MG63 (cell line): Measurements from ENCODE around the gene SKI. TPM values are rescaled to one million over a fixed set of nuclear protein-coding genes. Genes with fewer than 3 reads are reported as not detected.

Experiments used
- DNase-seq: peaks from one replicate; pipeline ENCODE4 v3.0.0-alpha.2; 2020
- H3K27me3 ChIP-seq: fragments of 250-450 bp; sonication (Bioruptor Pico); 2 replicates; pipeline ENCODE4 v1.5.1; 2020; ENCODE audit warnings: mild to moderate bottlenecking, moderate library complexity
- H3K36me3 ChIP-seq: fragments of 250-450 bp; sonication (Bioruptor Pico); 2 replicates; pipeline ENCODE4 v1.5.1; 2020; ENCODE audit warnings: mild to moderate bottlenecking, moderate library complexity
- H3K4me3 ChIP-seq: fragments of 250-450 bp; sonication (Bioruptor Pico); 2 replicates; pipeline ENCODE4 v1.5.1; 2020; ENCODE audit warnings: mild to moderate bottlenecking, moderate library complexity
- H3K9me3 ChIP-seq: fragments of 250-450 bp; sonication (Bioruptor Pico); 2 replicates; pipeline ENCODE4 v1.5.1; 2020; ENCODE audit warnings: mild to moderate bottlenecking, moderate library complexity
- total RNA-seq: library from RNA; depleted of rRNA; stranded (reverse); fragments of >200 nt; shearing (Covaris generic); gene quantifications from 2 replicates; pipeline ENCODE4 v1.2.3, GENCODE V29; 2014; ENCODE audit warnings: low replicate concordance

The SKI gene
- total RNA-seq, 1 experiment from 2014 or later = 9.2 TPM

DNA sequence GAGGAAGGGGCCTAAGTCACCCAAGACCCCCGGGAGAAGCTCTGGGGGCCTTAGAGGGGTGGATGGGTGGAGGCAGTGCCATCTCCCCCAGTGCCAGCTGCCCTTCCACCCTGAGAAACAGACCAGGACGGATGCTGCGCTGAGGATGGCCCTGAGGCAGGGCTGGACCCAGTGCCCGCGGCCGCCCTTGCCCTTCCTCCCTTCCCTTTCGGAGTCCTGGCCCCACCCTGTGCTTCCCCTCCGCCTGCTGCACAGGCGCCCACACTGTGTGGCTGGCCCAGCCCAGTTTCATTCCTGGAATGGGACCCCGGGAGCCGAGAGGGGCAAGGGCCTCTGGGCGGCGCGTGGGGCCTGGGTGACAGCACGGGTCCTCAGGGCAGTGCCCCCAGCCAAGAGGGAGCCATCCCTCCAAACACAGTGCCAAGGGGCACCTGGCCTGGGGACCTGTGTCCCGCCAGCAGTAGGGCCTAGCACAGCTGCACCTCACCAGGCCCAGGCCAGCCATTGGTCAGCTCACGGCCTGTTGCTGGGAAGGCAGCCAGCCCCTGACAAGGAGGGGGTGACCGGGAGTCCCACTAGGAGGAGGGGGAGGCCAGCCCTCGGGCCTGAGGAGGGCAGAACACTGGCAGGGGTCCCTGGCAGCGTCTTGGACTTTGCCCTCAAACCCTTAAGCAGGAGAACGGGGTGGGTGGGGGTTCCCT lies 13.4 kb upstream of the SKI start:
- no peaks in the 10 kb centered on the region for H3K9me3 ChIP-seq
- peak; percentile 29 for DNase-seq
- H3K27me3 ChIP-seq = no peaks in the 10 kb centered on the region
- no peak overlapping the region for H3K4me3 ChIP-seq
- H3K36me3 ChIP-seq = no peaks in the 10 kb centered on the region

DNA sequence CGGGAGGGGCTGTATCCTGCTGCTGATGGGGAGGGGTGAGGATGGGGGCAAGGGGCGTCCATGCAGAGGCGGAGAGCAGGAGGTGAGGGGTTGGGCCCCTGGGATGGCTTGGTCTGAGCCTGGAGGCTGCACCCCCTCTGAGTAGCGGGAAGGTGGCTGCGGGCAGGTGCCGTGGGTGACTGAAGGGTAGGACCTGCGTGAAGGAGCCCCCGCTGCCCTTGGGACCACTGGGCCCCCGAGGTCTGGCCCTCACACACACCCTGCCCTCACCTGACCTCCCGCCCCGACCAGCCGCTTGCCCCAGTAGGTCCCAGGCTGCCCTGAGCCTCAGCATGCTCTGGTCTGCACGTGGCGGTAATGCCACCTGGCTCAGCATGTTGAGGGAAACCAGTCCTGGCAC lies 12.8 kb upstream of the SKI start:
- Histone ChIP-seq H3K27me3 (no peaks in the 10 kb centered on the region), H3K4me3 (no peak overlapping the region), H3K36me3 (no peaks in the 10 kb centered on the region), H3K9me3 (no peaks in the 10 kb centered on the region)
- no peak for DNase-seq

DNA sequence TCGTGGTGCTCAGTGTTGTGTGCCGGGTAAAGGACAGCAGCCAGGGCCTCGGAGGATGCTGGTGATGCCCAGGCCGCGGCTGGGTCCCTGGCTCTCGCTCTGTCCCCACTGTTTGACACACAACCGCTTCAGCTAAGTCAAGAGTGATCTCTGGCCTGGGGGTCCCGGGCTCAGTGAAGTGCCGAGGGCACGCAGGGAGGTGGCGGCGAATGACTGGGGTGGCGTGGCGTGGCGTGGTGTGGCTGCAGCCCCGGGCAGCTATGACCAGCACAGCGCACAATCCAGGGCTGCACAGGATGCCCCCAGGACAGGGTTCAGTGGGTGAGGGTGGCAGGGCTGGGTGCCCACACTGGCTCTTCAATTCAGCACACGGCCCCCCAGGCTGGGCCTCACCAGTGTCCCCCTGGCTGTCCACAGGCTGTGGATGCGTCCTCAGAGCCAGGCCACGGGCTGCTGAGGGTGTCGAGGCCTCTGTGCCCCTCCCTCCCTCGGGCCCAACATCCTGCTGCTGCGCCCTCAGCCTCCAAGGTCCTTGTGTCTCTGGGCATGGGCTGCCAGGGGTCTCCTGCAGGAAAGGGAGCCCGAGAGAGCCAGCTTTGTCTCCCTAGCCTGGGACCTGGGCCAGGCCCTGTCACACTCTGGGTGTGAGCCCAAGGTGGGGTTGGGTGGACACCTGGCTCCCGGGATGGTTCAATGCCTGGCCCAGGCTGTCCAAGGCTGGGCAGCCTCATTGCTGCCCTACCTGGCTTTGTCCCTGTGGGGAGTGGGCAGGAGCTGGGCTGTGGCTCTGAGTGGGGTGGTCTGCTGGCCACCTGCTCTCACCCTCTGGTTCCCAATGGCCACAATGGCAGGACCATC lies 12.0 kb upstream of the SKI start:
- no peak for DNase-seq
- H3K9me3 ChIP-seq = no peaks in the 10 kb centered on the region
- no peaks in the 10 kb centered on the region for H3K36me3 ChIP-seq
- no peak overlapping the region for H3K4me3 ChIP-seq
- H3K27me3 ChIP-seq = no peaks in the 10 kb centered on the region

DNA sequence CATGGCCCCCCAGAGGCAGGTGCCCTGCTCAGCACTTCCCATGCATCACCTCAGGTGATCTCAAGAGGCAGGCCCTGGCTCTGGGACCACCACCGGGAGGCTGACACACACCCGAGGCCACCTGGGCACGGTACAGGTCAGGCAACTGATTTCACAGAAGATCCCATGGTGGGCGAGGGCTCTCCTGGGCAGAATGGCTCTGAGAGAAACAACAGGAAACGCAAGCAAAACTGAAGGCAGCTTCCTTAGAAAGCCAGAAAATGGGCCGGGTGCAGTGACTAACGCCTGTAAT lies 11.4 kb upstream of the SKI start:
- no peak for DNase-seq
- no peaks in the 10 kb centered on the region for H3K9me3 ChIP-seq
- H3K4me3 ChIP-seq = no peak overlapping the region
- H3K27me3 ChIP-seq = no peaks in the 10 kb centered on the region
- no peaks in the 10 kb centered on the region for H3K36me3 ChIP-seq

DNA sequence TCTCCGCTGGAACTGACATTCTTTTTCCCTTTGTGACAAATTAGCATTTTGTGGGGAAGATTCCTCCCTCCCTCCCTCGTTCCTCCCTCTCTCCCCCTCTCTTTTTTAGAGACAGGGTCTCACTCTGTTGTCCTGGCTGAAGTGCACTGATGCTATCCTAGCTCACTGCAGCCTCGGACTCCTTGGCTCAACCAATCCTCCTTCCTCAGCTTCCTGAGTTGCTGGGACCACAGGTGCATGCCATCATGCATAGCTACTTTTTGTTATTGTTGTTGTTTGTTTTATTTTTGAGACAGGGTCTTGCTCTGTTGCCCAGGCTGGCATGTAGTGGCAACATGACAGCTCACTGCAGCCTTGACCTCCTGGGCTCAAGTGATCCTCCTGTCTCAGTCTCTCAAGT lies 6.8 kb upstream of the SKI start:
- H3K36me3 ChIP-seq = no peaks in the 10 kb centered on the region
- H3K27me3 ChIP-seq = no peaks in the 10 kb centered on the region
- H3K4me3 ChIP-seq = no peak overlapping the region
- no peak for DNase-seq
- no peaks in the 10 kb centered on the region for H3K9me3 ChIP-seq

DNA sequence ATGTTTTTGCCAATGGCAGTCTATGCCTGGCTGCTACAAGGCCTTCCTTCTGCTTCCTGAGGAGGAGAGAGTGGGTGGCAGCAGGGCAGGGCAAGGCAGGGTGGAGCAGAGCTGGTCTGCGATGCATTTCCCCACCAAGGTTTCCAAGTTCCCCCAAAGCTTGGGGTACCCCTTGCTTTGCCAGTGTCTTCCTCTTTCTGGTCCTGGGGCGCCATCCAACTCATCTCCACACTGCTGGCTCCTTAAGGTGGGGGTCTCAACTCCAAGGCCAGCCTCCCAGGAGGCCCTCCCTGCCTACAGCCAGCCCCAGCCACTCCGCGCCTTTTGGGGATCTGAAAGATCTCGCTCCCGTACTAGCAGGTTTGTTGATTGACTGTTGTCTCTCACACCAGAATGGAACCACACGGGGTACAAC lies 3.9 kb upstream of the SKI start:
- Histone ChIP-seq H3K27me3 (no peaks in the 10 kb centered on the region), H3K36me3 (peaks cover 3% of the 10 kb centered on the region), H3K4me3 (no peak overlapping the region), H3K9me3 (no peaks in the 10 kb centered on the region)
- DNase-seq = no peak

DNA sequence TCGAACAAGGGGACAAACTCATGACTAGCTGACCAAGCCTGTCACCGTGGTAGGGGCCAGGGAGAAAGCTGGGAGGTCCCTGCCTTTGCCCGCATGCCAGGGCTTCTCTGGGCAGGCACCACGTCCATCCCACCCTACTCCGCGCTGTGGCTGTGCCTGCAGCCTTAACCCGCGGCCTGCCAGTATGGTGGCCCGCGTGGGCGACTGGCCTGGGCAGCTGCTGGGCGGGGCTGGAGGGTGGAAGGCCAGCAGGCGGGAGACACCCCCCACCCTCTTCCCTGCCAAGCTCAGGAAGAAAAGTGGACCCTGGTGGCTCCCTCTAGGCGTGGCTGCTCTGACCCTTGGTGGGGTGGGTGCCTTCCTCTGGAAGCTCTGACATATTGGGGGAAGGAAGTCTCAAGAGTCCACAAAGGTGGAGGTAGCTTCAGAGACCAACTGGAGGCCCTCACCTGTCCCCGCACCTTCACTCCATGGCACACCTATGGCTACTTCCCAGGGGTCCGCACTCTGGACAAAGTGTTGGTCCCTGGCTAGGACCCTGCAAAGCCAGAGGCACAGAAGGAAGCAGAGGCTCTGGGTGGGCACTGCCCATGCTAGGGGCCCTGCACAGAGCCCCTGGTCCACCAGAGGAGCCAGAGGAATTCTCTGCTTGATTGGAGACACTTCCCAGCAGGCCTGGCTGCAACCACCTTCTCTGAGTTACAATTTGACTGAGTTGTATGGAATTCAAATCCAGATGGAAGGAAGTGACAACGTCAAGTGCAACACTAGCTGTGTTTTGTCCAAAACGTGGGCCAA lies 3.3 kb upstream of the SKI start:
- H3K9me3 ChIP-seq = no peaks in the 10 kb centered on the region
- DNase-seq = no peak
- H3K36me3 ChIP-seq = peaks cover 10% of the 10 kb centered on the region

DNA sequence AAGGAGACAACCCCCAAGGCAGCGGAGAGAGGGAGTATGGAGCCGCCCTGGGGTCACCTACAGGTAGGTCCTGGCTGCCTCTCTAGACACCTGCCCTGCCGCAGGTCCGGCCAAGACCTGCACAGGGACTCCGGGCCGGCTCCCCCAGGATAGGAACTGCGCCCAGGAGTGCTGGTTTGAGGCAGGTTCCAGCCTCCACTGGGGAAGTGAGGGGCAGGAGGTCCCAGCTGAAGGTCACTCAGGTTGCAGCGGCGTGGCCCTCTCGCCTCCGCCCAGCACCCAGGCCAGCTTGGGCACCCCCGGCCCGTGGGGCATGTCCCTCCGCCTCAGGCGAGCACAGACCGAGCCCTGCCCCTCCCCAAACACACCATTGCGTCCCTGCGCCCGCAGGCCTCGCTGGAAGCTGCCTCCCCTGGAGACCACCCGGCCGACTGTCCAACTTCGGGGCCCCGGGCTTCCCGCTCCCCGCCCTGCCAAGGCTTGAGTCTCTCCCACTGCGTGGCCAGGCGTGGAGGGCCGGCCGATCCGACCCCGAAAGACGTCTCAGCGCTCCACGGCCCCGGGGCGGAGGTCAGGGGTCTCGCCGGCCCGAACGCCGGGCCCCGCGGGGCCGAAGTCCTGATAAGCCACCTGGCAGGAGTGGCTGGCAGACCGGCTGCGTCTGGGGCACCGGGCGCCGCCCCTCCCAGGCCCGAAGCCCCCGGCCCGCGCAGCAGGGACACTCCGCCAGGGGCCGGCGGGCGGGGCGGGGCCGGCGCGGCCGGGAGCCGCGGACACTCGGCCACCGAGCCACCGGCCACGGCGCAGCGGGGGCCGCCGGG lies 1.4 kb upstream of the SKI start:
- peak overlapping the region; percentile 87 for H3K4me3 ChIP-seq
- no peaks in the 10 kb centered on the region for H3K9me3 ChIP-seq
- H3K36me3 ChIP-seq = peaks cover 29% of the 10 kb centered on the region
- H3K27me3 ChIP-seq = no peaks in the 10 kb centered on the region
- no peak for DNase-seq

More for the DNA sequence above, 3.3 kb upstream of the SKI start:
- Histone ChIP-seq H3K27me3 (no peaks in the 10 kb centered on the region), H3K4me3 (no peak overlapping the region)

DNA sequence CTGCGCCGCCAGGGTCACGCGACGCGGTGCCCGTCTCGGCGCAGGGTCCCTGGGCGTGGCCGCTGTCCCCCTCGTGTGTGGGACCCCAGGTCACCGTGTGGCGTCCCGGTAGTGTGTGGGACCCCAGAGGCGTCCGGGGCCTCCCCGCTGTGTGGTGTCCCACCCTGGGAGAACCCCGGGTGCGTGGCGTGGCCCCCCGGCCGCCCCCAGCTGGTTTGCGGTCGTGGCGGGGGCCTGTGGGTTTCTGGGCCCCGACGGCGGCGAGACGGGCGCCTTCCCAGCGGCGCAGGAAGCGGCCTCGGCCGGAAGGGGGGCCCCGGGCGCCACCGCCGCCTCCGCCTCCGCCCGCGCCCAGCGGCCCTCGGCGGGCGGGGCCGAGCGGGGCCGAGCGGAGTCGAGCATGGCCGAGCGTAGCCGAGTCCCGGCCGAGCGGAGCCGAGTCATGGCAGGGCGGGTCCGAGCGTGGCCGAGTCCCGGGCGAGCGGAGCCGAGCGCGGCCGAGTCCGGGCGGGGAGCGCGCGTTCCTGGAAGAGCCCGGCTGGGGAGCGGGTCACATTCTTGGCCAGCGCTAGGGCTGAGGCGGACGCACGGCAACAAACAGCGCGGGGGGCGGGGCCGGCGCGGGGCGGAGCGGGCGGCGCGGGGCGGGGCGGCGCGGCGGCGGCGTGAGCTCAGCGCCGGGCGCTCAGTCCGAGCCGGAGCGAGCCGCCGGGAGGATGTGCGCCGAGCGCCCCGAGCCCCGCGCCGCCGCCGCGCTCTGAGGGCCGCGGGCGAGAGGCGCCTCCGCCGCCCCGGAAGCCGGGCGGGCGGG lies 568 bp upstream of the SKI start:
- DNase-seq = peak; percentile 92
- Histone ChIP-seq H3K27me3 (no peaks in the 10 kb centered on the region), H3K9me3 (no peaks in the 10 kb centered on the region), H3K36me3 (peaks cover 33% of the 10 kb centered on the region), H3K4me3 (peak overlapping the region; percentile 87)

DNA sequence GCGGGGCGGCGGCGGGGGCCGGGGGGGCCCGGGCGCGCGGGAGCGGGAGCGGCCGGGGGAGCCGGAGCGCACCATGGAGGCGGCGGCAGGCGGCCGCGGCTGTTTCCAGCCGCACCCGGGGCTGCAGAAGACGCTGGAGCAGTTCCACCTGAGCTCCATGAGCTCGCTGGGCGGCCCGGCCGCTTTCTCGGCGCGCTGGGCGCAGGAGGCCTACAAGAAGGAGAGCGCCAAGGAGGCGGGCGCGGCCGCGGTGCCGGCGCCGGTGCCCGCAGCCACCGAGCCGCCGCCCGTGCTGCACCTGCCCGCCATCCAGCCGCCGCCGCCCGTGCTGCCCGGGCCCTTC lies 546 bp downstream of the SKI start:
- no peaks in the 10 kb centered on the region for H3K9me3 ChIP-seq
- peaks cover 36% of the 10 kb centered on the region for H3K36me3 ChIP-seq
- no peaks in the 10 kb centered on the region for H3K27me3 ChIP-seq
- no peak for DNase-seq
- peak overlapping the region; percentile 73 for H3K4me3 ChIP-seq

DNA sequence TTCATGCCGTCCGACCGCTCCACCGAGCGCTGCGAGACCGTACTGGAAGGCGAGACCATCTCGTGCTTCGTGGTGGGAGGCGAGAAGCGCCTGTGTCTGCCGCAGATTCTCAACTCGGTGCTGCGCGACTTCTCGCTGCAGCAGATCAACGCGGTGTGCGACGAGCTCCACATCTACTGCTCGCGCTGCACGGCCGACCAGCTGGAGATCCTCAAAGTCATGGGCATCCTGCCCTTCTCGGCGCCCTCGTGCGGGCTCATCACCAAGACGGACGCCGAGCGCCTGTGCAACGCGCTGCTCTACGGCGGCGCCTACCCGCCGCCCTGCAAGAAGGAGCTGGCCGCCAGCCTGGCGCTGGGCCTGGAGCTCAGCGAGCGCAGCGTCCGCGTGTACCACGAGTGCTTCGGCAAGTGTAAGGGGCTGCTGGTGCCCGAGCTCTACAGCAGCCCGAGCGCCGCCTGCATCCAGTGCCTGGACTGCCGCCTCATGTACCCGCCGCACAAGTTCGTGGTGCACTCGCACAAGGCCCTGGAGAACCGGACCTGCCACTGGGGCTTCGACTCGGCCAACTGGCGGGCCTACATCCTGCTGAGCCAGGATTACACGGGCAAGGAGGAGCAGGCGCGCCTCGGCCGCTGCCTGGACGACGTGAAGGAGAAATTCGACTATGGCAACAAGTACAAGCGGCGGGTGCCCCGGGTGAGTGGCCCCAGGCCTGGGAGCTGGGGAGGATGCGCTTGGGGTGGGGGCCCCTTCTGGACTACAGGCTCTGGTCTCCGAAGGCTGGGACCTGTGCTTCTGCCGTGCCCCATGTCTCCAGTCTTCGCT lies 1.1 kb downstream of the SKI start:
- Histone ChIP-seq H3K36me3 (peaks cover 36% of the 10 kb centered on the region), H3K9me3 (no peaks in the 10 kb centered on the region), H3K4me3 (peak overlapping the region; percentile 73), H3K27me3 (no peaks in the 10 kb centered on the region)
- DNase-seq = peak; percentile 62

DNA sequence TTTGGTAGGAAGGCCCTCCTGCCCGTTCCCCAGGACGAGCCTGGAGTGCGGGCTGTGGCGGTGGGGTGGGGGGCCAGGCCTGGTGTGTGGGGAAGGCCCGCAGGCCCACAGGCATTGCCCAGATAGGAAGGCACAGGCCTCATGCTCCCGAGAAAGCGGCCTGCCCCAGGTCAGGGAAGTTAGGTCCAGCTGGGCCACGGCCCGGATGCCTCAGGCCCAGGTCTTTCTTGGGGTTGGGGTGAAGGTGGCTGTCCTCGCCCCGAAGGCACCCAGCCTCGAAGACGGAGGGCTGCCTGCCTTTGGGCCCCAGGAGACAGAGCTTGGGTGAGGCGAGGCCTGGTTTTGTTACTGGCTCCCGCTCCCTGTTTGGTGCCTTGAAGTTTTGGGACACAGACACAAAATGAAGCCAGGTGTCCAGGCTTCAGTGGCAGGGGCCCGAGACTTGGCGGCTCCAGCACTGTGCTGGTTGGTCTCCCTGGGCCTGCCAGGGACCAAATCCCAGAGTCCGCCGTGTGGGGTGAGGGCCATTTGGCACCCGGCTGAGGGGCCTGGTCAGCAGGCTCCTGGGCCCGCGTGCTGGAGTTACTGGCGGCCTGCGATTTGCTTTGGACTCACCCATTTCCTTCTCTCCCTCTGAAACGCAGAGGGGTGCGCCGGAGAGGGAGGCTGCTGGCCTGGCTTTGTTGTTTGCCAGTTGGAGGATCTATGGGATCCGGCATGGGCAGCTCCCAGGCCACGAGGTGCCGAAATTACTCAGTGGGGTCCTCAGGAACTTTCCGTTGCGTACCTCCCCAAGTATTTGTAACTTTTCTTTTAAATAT lies 2.0 kb downstream of the SKI start:
- peaks cover 37% of the 10 kb centered on the region for H3K36me3 ChIP-seq
- H3K9me3 ChIP-seq = no peaks in the 10 kb centered on the region
- H3K4me3 ChIP-seq = peak overlapping the region; percentile 73
- DNase-seq = peak; percentile 64
- H3K27me3 ChIP-seq = no peaks in the 10 kb centered on the region

DNA sequence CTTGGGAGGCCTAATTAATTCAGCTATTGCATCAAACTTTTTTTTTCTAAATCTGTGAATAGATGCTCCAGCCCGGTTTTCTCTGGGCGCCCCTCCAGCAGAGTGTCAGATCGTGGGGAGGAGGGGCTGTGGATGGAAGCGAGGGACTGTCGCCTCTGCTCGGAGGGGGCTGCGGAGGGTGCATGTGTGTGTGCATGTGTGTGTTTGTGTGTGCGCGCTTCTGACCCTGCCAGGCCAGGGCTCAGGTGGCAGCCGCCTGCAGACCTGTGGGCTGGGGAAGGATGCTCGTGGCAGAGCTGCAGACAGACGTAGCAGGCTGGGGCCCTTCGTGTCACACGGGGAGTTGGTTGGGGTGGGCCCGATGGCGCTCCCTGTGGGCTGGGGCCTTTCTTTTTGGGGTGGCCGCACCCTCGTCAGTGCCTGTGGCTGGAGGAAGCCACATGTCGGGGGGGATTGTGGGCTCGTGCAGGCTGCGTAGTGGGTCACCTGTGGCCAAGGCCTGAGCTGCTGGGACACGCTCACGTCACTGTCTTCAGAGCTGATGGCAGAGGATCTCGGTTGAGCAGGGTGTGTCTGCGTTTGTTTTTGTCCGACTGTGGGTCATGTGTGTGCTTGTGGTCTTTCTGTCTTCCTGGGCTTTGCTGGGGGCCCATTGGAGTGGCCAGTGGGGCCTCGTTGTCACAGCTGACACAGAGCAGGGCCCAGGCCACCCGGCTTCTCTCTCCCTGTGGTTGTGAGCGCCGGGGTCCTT lies 2.8 kb downstream of the SKI start:
- Histone ChIP-seq H3K36me3 (peaks cover 39% of the 10 kb centered on the region), H3K9me3 (no peaks in the 10 kb centered on the region), H3K4me3 (peak overlapping the region; percentile 73), H3K27me3 (no peaks in the 10 kb centered on the region)
- DNase-seq = no peak
